HCT116 (cell line): ENCODE results near the gene SLC8A1. TPM values are rescaled to one million over a fixed set of nuclear protein-coding genes. Genes with fewer than 3 reads are reported as not detected.

ENCODE experiments used
- ATAC-seq: fragments of 200-7000 bp; cut with Tn5 transposase; 2 replicates; pipeline ENCODE4 v1.9.1; 2020; ENCODE audit warnings: mild to moderate bottlenecking, moderate library complexity
- BruUV-seq: library from RNA; stranded (reverse); fragments of 400-500 nt; replicated peaks from 2 replicates; lab custom pipeline; 2021; lab: Mats Ljungman, UMichigan
- CTCF ChIA-PET: fragments of 300-600 bp; sonication (Branson Sonifier 250); formaldehyde crosslinking; loops from one replicate; lab custom pipeline; 2021; ENCODE audit warnings: antibody characterized with exemption; lab: Charles Lee
- POLR2A ChIA-PET: fragments of 300-600, 350-600 bp; sonication (Branson Sonifier 250); formaldehyde crosslinking; loops from one replicate; lab custom pipeline; 2021; ENCODE audit warnings: antibody characterized with exemption; lab: Charles Lee
- RAD21 ChIA-PET, 2 experiments: fragments of 300-600 bp; sonication (Branson Sonifier 250); formaldehyde crosslinking; loops; one replicate each; lab custom pipeline; 2023; ENCODE audit warnings: low total read pairs in 2 of 2; ENCODE audit not compliant: uncharacterized antibody in 2 of 2, unreplicated experiment in 2 of 2, low non-redundant PET in 1 of 2; lab: Charles Lee
- DNase-seq: peaks from one replicate; pipeline ENCODE4 v3.0.0-alpha.2; 2010; ENCODE audit warnings: low read depth, low spot score
- H2AFZ ChIP-seq: fragments of 200-600 bp; shearing (Covaris generic), sonication (generic); 2 replicates; pipeline ENCODE4 v1.6.1; 2017; ENCODE audit warnings: low read depth, mixed run types, mixed read lengths, antibody characterized with exemption, low read length; ENCODE audit not compliant: poor library complexity, severe bottlenecking
- H3K27ac ChIP-seq: 2 replicates; pipeline ENCODE4 v1.5.1; 2012; ENCODE audit warnings: low read depth, low read length
- H3K27me3 ChIP-seq: fragments of 200-600 bp; sonication (generic); 2 replicates; pipeline ENCODE4 v1.6.1; 2016; ENCODE audit warnings: mixed run types, low read length, mixed read lengths; ENCODE audit not compliant: insufficient read depth
- H3K36me3 ChIP-seq, 2 experiments: fragments of 200-500 bp in 1 of 2; fragments of 200-600 bp in 1 of 2; sonication (Bioruptor generic) in 1 of 2; sonication (generic) in 1 of 2; 2 replicates each; pipeline versions ENCODE4 v1.5.1 to v1.6.1; 2014 to 2016; ENCODE audit warnings: low read length in 2 of 2, inconsistent platforms in 1 of 2, mixed read lengths in 1 of 2, mixed run types in 1 of 2; ENCODE audit not compliant: insufficient read depth in 2 of 2, control insufficient read depth in 1 of 2
- H3K4me1 ChIP-seq, 2 experiments: fragments of 200-600 bp in 1 of 2; sonication (generic) in 1 of 2; 2 replicates each; pipeline versions ENCODE4 v1.5.1 to v1.6.1; 2012 to 2017; ENCODE audit warnings: low read length in 2 of 2, inconsistent platforms in 1 of 2, mild to moderate bottlenecking in 1 of 2, mixed read lengths in 1 of 2, mixed run types in 1 of 2, moderate library complexity in 1 of 2; ENCODE audit not compliant: insufficient read depth in 2 of 2, control insufficient read depth in 1 of 2
- H3K4me2 ChIP-seq: fragments of 200-600 bp; sonication (generic); 2 replicates; pipeline ENCODE4 v1.6.1; 2017; ENCODE audit warnings: mixed run types, low read length, mixed read lengths
- H3K4me3 ChIP-seq, 2 experiments: fragments of 200-600 bp in 1 of 2; sonication (generic) in 1 of 2; replicated peaks in 1 of 2; 2 replicates each; pipeline ENCODE4 v1.5.1; 2011 to 2016; ENCODE audit warnings: low read length in 2 of 2, control low read depth in 1 of 2, low read depth in 1 of 2, mild to moderate bottlenecking in 1 of 2, mixed read lengths in 1 of 2, mixed run types in 1 of 2
- H3K79me2 ChIP-seq: fragments of 200-600 bp; sonication (generic); 2 replicates; pipeline ENCODE4 v1.6.1; 2017; ENCODE audit warnings: mild to moderate bottlenecking, mixed run types, low read length, moderate library complexity, mixed read lengths; ENCODE audit not compliant: insufficient read depth
- H3K9ac ChIP-seq: fragments of 200-600 bp; sonication (generic); 2 replicates; pipeline ENCODE4 v1.6.1; 2016; ENCODE audit warnings: low read length, mixed read lengths
- H3K9me2 ChIP-seq: fragments of 200-600 bp; sonication (generic), shearing (Covaris generic); 2 replicates; pipeline ENCODE4 v1.6.1; 2017; ENCODE audit warnings: mixed run types, mild to moderate bottlenecking, moderate library complexity; ENCODE audit not compliant: insufficient read depth
- H3K9me3 ChIP-seq, 2 experiments: fragments of 200-500 bp in 1 of 2; fragments of 200-600 bp in 1 of 2; sonication (Bioruptor generic) in 1 of 2; sonication (generic) in 1 of 2; 2 replicates each; pipeline ENCODE4 v1.6.1; 2014 to 2017; ENCODE audit warnings: low read length in 2 of 2, mixed read lengths in 2 of 2, inconsistent platforms in 1 of 2, low read depth in 1 of 2, mild to moderate bottlenecking in 1 of 2, mixed run types in 1 of 2, moderate library complexity in 1 of 2; ENCODE audit not compliant: control insufficient read depth in 1 of 2, insufficient read depth in 1 of 2
- H4K20me1 ChIP-seq: fragments of 200-600 bp; sonication (generic), shearing (Covaris generic); 2 replicates; pipeline ENCODE4 v1.6.1; 2017; ENCODE audit warnings: mixed run types, mild to moderate bottlenecking, moderate library complexity; ENCODE audit not compliant: insufficient read depth
- ATF3 ChIP-seq: IDR thresholded peaks from 2 replicates; pipeline ENCODE4 v1.6.1; 2012
- CBX3 ChIP-seq: IDR thresholded peaks from 2 replicates; pipeline ENCODE4 v1.6.1; 2012; ENCODE audit warnings: low read depth
- CEBPB ChIP-seq: IDR thresholded peaks from 2 replicates; pipeline ENCODE4 v1.6.1; 2012; ENCODE audit warnings: low read depth
- EGR1 ChIP-seq: IDR thresholded peaks from 2 replicates; pipeline ENCODE4 v1.6.1; 2012; ENCODE audit warnings: low read depth
- ELF1 ChIP-seq: IDR thresholded peaks from 2 replicates; pipeline ENCODE4 v1.6.1; 2012; ENCODE audit warnings: low read depth, borderline replicate concordance
- EZH2 ChIP-seq: fragments of 200-600 bp; sonication (generic); IDR thresholded peaks from 2 replicates; pipeline ENCODE4 v1.6.1; 2017; ENCODE audit warnings: antibody characterized with exemption, mixed run types
- EZH2phosphoT487 ChIP-seq: fragments of 200-600 bp; IDR thresholded peaks from 2 replicates; pipeline ENCODE4 v1.6.1; 2018; ENCODE audit warnings: antibody characterized with exemption, borderline replicate concordance
- FOSL1 ChIP-seq: IDR thresholded peaks from 2 replicates; pipeline ENCODE4 v1.6.1; 2012; ENCODE audit warnings: low read depth
- MAX ChIP-seq: IDR thresholded peaks from 2 replicates; pipeline ENCODE4 v1.6.1; 2012
- POLR2A ChIP-seq: IDR thresholded peaks from 2 replicates; pipeline ENCODE4 v1.7.0; 2011; ENCODE audit warnings: borderline replicate concordance; ENCODE audit not compliant: insufficient read depth, insufficient read length; ENCODE audit errors: extremely low read depth
- POLR2AphosphoS5 ChIP-seq: IDR thresholded peaks from 2 replicates; pipeline ENCODE4 v1.6.1; 2011; ENCODE audit warnings: mild to moderate bottlenecking, low read depth, low read length, moderate library complexity
- RAD21 ChIP-seq: IDR thresholded peaks from 2 replicates; pipeline ENCODE4 v1.6.1; 2012; ENCODE audit warnings: low read depth, mild to moderate bottlenecking
- REST ChIP-seq: IDR thresholded peaks from 2 replicates; pipeline ENCODE4 v1.6.1; 2012; ENCODE audit warnings: low read depth
- SIN3A ChIP-seq: IDR thresholded peaks from 2 replicates; pipeline ENCODE4 v1.6.1; 2012; ENCODE audit warnings: low read depth
- SP1 ChIP-seq: IDR thresholded peaks from 2 replicates; pipeline ENCODE4 v1.6.1; 2012; ENCODE audit warnings: low read depth
- SRF ChIP-seq: IDR thresholded peaks from 2 replicates; pipeline ENCODE4 v1.6.1; 2012; ENCODE audit warnings: low read depth
- YY1 ChIP-seq: IDR thresholded peaks from 2 replicates; pipeline ENCODE4 v1.6.1; 2011; ENCODE audit warnings: low read length, low read depth, moderate library complexity, mild to moderate bottlenecking; ENCODE audit not compliant: insufficient replicate concordance; ENCODE audit errors: extremely low read depth
- ZBTB33 ChIP-seq: IDR thresholded peaks from 2 replicates; pipeline ENCODE4 v1.6.1; 2011; ENCODE audit warnings: mild to moderate bottlenecking, low read length, moderate library complexity; ENCODE audit not compliant: insufficient replicate concordance; ENCODE audit errors: extremely low read depth
- ZFX ChIP-seq: fragments of 450-650 bp; IDR thresholded peaks from 2 replicates; pipeline ENCODE4 v1.6.1; 2017
- ZNF274 ChIP-seq: fragments of 200-500 bp; sonication (Bioruptor generic); IDR thresholded peaks from 2 replicates; pipeline ENCODE4 v1.6.1; 2014; ENCODE audit warnings: mild to moderate bottlenecking, low read depth, low read length, inconsistent platforms
- intact Hi-C: fragments of 100-400 bp; cut with micrococcal nuclease; formaldehyde crosslinking; loops from 2 replicates; pipeline ENCODE4 v1.10.0; 2022
- total RNA-seq: library from RNA; stranded (reverse); gene quantifications from one replicate; pipeline ENCODE4 v1.2.1, GENCODE V29; 2021; ENCODE audit not compliant: unreplicated experiment

The SLC8A1 gene
- total RNA-seq, 1 experiment from 2014 or later = 0.07 TPM

GRCh38 chr2:40428439-40428838, 23.5 kb downstream of the SLC8A1 start:
- TF ChIP-seq ATF3 (no peak), ELF1 (no peak), EGR1 (no peak), RAD21 (no peak), ZNF274 (no peak), SIN3A (no peak), SRF (no peak), YY1 (no peak), POLR2AphosphoS5 (no peak), EZH2phosphoT487 (no peak), FOSL1 (no peak), ZFX (no peak), MAX (no peak), ZBTB33 (no peak), SP1 (no peak), CBX3 (no peak), REST (no peak), EZH2 (no peak), POLR2A (no peak), CEBPB (no peak)
- H3K36me3 ChIP-seq = no peaks in the 10 kb centered on the region
- ChIA-PET CTCF (no interaction called here), RAD21 (no interaction called here), POLR2A (no interaction called here)
- H3K27ac ChIP-seq = no peak overlapping the region
- BruUV-seq = no TSS peak
- ATAC-seq (no peak), DNase-seq (no peak)
- intact Hi-C loops = no loop called here
- H3K79me2 ChIP-seq = no peaks in the 10 kb centered on the region
- no peak overlapping the region for H3K9ac ChIP-seq
- no peaks in the 10 kb centered on the region for H4K20me1 ChIP-seq
- H3K27me3 ChIP-seq = no peaks in the 10 kb centered on the region
- H3K4me3 ChIP-seq = no peak overlapping the region
- peaks cover 0 to 12% of the 10 kb centered on the region in 2 experiments; a peak in 2 of 4 replicates for H3K4me1 ChIP-seq
- H2AFZ ChIP-seq = no peak overlapping the region
- H3K9me3 ChIP-seq = no peaks in the 10 kb centered on the region
- no peaks in the 10 kb centered on the region for H3K9me2 ChIP-seq
- H3K4me2 ChIP-seq = no peak overlapping the region
